ENCODE data around the gene CPNE4.

- no peak for TF ChIP-seq POLR2A (IDR thresholded peaks at IDR 0.05; ENCODE audit: low read length)
- no peak for TF ChIP-seq GATA1 (IDR thresholded peaks at IDR 0.05; ENCODE audit: low read depth, low read length)
Measured at GRCh38 chr3:131944676-131945075, 90.1 kb downstream of the CPNE4 start.

Data from erythroblast (primary cell).